Mucosa of descending colon (tissue), 3 donors: ENCODE measurements around the gene DMAC2L. TPM values are rescaled to one million over a fixed set of nuclear protein-coding genes. Genes with fewer than 3 reads are reported as not detected.

Source experiments
- ATAC-seq: fragments of 200-7000 bp; cut with Tn5 transposase; one replicate; pipeline ENCODE4 v1.9.1; 2020; ENCODE audit warnings: mild to moderate bottlenecking, moderate library complexity
- DNase-seq, 3 donors: peaks; one replicate each; pipeline ENCODE4 v3.0.0-alpha.2; 2020
- H3K36me3 ChIP-seq: fragments of 200-600 bp; one replicate; pipeline ENCODE4 v1.8.0; 2021; ENCODE audit warnings: low read depth, mild to moderate bottlenecking
- H3K4me1 ChIP-seq: fragments of 200-600 bp; one replicate; pipeline ENCODE4 v1.8.0; 2021; ENCODE audit warnings: low read depth, mild to moderate bottlenecking
- H3K4me3 ChIP-seq: fragments of 200-600 bp; one replicate; pipeline ENCODE4 v1.8.0; 2021; ENCODE audit warnings: mild to moderate bottlenecking
- H3K9me3 ChIP-seq: fragments of 200-600 bp; one replicate; pipeline ENCODE4 v1.8.0; 2021; ENCODE audit warnings: mild to moderate bottlenecking
- intact Hi-C, 2 donors: fragments of 100-400 bp; cut with DNase I in 1 of 2; cut with micrococcal nuclease in 1 of 2; formaldehyde crosslinking; loops; one replicate each; pipeline versions ENCODE4 v1.11.0 to v1.11.1; 2022; cut with DNase I, micrococcal nuclease
- long read RNA-seq, 2 donors: library from polyadenylated mRNA; unstranded; transcript quantifications; one replicate each; pipeline ENCODE4 v2.0.0, GENCODE V29; 2019 to 2021
- total RNA-seq, 3 donors: library from RNA; stranded (reverse); fragmentation: NEBNext Ultra II Directional in 2 of 3; extraction: Animal tissue kit (Norgen Biotek cat#: 25700) in 2 of 3; gene quantifications; one replicate each; pipeline versions ENCODE4 v1.2.1 to v1.2.4, GENCODE V29; 2021 to 2023
- TF ChIP-seq, protein P1 (sequence below): fragments of 200-600 bp; IDR thresholded peaks from one replicate; pipeline ENCODE4 v1.8.0; 2022; ENCODE audit warnings: antibody characterized with exemption, mild to moderate bottlenecking
- donor health status: DM: no; HTN: no; CAD: no; lungs with moderate emphysema.
- donor health status: DM: no; HTN: no; CAD: no.
- donor health status: DM: no; HTN: yes; CAD: no.

DMAC2L gene, protein sequence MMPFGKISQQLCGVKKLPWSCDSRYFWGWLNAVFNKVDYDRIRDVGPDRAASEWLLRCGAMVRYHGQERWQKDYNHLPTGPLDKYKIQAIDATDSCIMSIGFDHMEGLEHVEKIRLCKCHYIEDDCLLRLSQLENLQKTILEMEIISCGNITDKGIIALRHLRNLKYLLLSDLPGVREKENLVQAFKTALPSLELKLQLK
- 10 to 100 TPM; 18.9 to 27.6 (median 21.5) TPM for total RNA-seq
- long read RNA-seq, donor 1, transcript ATP5S-207 (5 exons, 2,008 nt), result major isoform, 6 of 13 reads
- long read RNA-seq, donor 1, partial matches to known transcripts, result 2 of 13 reads
- long read RNA-seq, donor 1, other reads (novel, unspliced or antisense), result 5 of 13 reads
- long read RNA-seq, donor 2, transcript ATP5S-207 (5 exons, 2,008 nt), result major isoform, 7 of 20 reads
- long read RNA-seq, donor 2, partial matches to known transcripts, result 4 of 20 reads
- long read RNA-seq, donor 2, other reads (novel, unspliced or antisense), result 7 of 20 reads

DNA sequence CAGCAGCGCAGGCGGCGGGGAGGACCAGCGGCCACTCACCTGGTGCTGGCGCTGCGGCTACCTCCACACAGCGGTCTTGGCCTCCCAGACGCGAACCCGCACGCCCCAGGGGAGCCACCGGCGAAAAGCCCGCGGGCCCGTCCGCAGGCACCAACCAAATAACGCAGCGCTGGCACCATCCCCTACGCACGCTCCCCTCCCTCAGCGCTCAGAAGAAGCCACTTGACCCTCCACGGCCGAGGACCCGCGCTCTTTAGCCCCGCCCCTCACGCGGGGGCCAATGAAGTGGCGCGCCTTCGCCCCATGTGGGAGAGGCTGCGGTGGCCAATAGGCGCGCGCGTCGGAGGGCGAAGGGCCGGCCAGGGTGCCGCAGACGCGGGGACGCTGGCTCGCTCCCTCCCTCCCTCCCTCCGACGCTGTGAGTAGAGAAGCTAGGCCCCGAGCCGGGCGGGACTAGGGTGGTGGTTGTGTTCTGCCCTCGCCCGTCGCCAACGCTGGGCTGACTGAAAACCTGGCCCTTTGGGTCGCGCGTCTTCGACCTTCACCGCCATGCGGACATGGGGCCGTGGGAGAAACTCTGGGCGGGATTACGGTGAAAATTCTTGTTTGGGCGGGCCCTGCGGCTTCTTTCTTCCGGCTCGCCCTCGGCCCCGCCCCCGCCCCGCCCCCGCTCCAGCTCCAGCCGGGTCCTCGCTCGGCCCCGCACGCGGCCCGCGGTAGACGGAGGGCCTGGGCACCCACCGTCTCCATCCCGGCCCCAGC is at the start of gene DMAC2L, which contains the start of gene L2HGDH:
Gene DMAC2L, plus strand, starts transcription at position 353 of the 762 bp plus-strand sequence. CDS start 9,164 bp downstream, outside the sequence.
Gene L2HGDH, minus strand, starts transcription at position 258 of the 762 bp plus-strand sequence. Its CDS starts 79 bp downstream, at position 179.
- H3K36me3 ChIP-seq, result no peaks in the 10 kb centered on the region
- intact Hi-C loops, result loop anchor here in 1 of 2 donors (10.0 kb wide), 1 partner anchor 83 kb away; the partner anchor contains the start of gene CDKL1
- peak; percentile 97 for ATAC-seq
- H3K4me1 ChIP-seq, result peaks cover 7% of the 10 kb centered on the region
- H3K4me3 ChIP-seq, result peak within 1 kb of the TSS; percentile 56
- DNase-seq, result peak; percentile 94 to 96 (median 95)
- H3K9me3 ChIP-seq, result no peaks in the 10 kb centered on the region
- TF ChIP-seq, protein P1, sequence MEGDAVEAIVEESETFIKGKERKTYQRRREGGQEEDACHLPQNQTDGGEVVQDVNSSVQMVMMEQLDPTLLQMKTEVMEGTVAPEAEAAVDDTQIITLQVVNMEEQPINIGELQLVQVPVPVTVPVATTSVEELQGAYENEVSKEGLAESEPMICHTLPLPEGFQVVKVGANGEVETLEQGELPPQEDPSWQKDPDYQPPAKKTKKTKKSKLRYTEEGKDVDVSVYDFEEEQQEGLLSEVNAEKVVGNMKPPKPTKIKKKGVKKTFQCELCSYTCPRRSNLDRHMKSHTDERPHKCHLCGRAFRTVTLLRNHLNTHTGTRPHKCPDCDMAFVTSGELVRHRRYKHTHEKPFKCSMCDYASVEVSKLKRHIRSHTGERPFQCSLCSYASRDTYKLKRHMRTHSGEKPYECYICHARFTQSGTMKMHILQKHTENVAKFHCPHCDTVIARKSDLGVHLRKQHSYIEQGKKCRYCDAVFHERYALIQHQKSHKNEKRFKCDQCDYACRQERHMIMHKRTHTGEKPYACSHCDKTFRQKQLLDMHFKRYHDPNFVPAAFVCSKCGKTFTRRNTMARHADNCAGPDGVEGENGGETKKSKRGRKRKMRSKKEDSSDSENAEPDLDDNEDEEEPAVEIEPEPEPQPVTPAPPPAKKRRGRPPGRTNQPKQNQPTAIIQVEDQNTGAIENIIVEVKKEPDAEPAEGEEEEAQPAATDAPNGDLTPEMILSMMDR, result peak; percentile 56

DNA sequence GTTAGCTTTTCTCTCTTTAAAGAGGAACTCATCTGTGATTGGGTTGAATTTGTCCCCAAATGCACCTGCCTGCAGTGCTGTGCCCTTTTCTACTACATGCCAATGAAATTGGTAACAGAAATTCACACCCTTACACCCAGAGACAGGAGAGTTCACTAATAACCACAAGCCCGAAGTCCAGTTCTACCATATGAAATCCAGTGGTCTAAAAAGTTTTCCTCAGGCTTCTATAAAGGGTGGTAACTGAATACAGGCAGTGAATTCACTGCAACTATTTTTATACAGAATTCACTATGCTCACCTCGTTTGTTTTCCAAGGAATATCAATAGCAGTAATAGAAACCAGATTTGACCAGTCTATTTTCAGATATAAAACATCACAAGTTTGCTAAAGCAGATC is 49.3 kb upstream of the DMAC2L start:
- DNase-seq (no peak), ATAC-seq (no peak)
- H3K4me1 ChIP-seq, result no peaks in the 10 kb centered on the region
- H3K9me3 ChIP-seq, result no peaks in the 10 kb centered on the region
- intact Hi-C loops, result no loop called here
- TF ChIP-seq, protein P1, result no peak
- H3K36me3 ChIP-seq, result no peaks in the 10 kb centered on the region
- H3K4me3 ChIP-seq, result no peak overlapping the region

DNA sequence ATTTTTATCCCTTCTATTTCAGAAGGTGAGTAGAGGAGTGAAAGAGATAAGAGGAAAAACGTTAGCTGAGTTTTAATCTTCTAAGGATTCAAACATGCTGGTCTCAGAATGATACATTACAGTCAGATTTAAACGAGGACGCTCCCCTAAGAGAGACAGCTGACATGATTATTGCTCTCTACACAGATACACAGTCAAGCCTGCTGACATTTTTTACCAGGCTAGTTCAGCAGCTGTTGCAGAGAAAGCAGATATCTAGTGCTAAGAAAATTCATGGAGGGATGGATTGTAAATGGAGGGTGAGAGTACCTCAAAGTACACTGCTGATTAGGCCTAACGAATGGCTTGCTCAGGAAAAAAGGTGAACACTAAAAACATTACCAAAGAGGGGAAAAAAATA is 48.8 kb upstream of the DMAC2L start:
- no peak overlapping the region for H3K4me3 ChIP-seq
- no peaks in the 10 kb centered on the region for H3K9me3 ChIP-seq
- H3K4me1 ChIP-seq, result no peaks in the 10 kb centered on the region
- no peak for ATAC-seq
- no peaks in the 10 kb centered on the region for H3K36me3 ChIP-seq
- intact Hi-C loops, result no loop called here
- TF ChIP-seq, protein P1, result no peak
- DNase-seq, result no peak

DNA sequence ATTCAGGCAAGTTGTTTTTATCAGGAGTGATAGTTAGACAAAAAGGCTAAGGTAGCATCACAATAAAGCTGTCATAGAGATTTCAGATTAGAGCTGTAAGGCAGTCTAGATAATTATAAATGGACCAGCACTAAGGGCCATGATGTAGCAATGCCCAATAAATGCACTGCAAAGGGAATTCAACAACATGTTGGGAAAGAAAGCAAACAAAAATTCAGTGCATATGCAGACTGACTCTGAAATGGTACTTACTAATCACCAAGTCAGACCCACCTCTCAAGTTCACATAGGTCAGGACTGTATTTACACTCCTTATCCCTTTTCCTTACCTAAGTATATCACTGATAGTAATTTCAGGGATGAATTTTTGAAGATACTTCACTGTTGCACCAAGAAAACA is 47.1 kb upstream of the DMAC2L start:
- no peak overlapping the region for H3K4me3 ChIP-seq
- no peak for ATAC-seq
- no peaks in the 10 kb centered on the region for H3K9me3 ChIP-seq
- H3K36me3 ChIP-seq, result no peaks in the 10 kb centered on the region
- DNase-seq, result no peak
- TF ChIP-seq, protein P1, result no peak
- intact Hi-C loops, result no loop called here
- H3K4me1 ChIP-seq, result no peaks in the 10 kb centered on the region

DNA sequence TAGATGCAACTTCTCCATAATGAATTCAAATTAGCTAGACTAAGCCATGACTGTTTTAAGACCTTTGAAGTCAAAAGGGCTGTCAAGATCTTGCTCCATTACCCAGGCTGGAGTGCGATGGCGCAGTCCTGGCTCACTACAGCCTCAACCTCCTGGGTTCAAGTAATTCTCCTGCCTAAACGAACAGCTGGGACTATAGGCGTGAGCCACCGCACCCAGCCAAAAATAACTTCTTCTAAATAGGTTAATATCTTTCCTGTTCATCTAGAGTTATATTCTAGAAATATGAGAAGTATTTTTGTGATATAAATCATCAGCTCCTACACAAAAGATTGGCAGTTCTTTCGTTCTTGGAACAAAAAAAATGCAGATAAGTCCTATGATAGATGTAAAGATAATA is 41.2 kb upstream of the DMAC2L start:
- ATAC-seq (no peak), DNase-seq (no peak)
- Histone ChIP-seq H3K9me3 (no peaks in the 10 kb centered on the region), H3K36me3 (no peaks in the 10 kb centered on the region), H3K4me1 (no peaks in the 10 kb centered on the region), H3K4me3 (no peak overlapping the region)
- intact Hi-C loops, result no loop called here
- TF ChIP-seq, protein P1, result no peak
